WERI-Rb-1 (cell line): Measurements from ENCODE around the gene PTPRM.

Source experiments
- DNase-seq: peaks from one replicate; pipeline ENCODE4 v3.0.0-alpha.2; 2020
- H3K27ac ChIP-seq: fragments of 250-450 bp; sonication (Bioruptor Pico); 2 replicates; pipeline ENCODE4 v1.5.1; 2020; ENCODE audit warnings: mild to moderate bottlenecking, moderate library complexity
- H3K27me3 ChIP-seq: fragments of 250-450 bp; sonication (Bioruptor Pico); 2 replicates; pipeline ENCODE4 v1.5.1; 2021; ENCODE audit warnings: mild to moderate bottlenecking, low read depth, moderate library complexity; ENCODE audit not compliant: insufficient read depth, severe bottlenecking
- H3K36me3 ChIP-seq: fragments of 250-450 bp; sonication (Bioruptor Pico); 2 replicates; pipeline ENCODE4 v1.5.1; 2020; ENCODE audit warnings: mild to moderate bottlenecking, moderate library complexity
- H3K4me3 ChIP-seq: 2 replicates; pipeline ENCODE4 v1.5.1; 2011; ENCODE audit warnings: low read depth, mild to moderate bottlenecking, control low read depth, low read length
- H3K9me3 ChIP-seq: fragments of 250-450 bp; sonication (Bioruptor Pico); 2 replicates; pipeline ENCODE4 v1.5.1; 2021; ENCODE audit warnings: mild to moderate bottlenecking, moderate library complexity; ENCODE audit not compliant: severe bottlenecking
- TF ChIP-seq, protein P1 (sequence below): IDR thresholded peaks from 2 replicates; pipeline ENCODE4 v1.5.1; 2011; ENCODE audit warnings: low read depth, mild to moderate bottlenecking, control low read depth, inconsistent platforms, low read length

PTPRM gene

DNA sequence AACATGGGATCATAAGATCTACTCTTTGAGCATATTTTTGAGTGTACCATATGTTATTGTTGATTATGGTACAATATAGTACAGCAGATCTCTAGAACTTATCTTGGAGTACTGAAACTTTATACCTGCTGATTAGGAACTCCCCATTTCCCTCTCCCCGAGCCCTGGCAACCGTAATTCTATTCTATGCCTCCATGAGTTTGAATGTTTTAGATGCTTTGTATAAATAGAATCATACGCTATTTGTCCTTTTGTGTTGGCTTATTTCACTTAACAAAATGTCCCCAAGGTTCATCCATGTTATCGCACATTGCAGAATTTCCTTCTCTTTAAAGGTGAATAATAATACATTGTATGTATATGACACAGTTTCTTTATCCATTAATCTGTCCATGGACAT lies 117.2 kb downstream of the PTPRM start:
- TF ChIP-seq, protein P1, sequence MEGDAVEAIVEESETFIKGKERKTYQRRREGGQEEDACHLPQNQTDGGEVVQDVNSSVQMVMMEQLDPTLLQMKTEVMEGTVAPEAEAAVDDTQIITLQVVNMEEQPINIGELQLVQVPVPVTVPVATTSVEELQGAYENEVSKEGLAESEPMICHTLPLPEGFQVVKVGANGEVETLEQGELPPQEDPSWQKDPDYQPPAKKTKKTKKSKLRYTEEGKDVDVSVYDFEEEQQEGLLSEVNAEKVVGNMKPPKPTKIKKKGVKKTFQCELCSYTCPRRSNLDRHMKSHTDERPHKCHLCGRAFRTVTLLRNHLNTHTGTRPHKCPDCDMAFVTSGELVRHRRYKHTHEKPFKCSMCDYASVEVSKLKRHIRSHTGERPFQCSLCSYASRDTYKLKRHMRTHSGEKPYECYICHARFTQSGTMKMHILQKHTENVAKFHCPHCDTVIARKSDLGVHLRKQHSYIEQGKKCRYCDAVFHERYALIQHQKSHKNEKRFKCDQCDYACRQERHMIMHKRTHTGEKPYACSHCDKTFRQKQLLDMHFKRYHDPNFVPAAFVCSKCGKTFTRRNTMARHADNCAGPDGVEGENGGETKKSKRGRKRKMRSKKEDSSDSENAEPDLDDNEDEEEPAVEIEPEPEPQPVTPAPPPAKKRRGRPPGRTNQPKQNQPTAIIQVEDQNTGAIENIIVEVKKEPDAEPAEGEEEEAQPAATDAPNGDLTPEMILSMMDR, result no peak
- Histone ChIP-seq H3K27me3 (no peaks in the 10 kb centered on the region), H3K36me3 (no peaks in the 10 kb centered on the region), H3K27ac (no peak overlapping the region), H3K9me3 (no peaks in the 10 kb centered on the region), H3K4me3 (no peak overlapping the region)
- DNase-seq, result no peak

DNA sequence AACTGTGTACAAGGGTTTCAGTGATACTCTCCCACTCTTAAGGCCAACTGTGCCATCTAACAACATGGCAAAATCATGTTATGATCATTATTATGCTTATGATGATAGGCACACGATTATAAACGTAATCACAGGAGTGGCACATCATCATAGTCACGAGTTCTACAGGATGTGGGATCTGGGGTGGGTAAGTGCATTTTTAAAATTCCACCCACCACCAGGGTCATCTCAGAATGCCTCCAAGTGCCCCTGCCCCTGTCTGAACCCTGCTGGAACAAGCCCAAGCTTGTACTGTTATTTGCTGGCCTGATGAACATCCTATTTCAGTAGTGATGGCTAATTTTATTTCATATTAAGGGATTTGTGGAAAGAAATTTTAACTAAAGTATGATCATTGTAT lies 117.8 kb downstream of the PTPRM start:
- Histone ChIP-seq H3K27me3 (no peaks in the 10 kb centered on the region), H3K9me3 (no peaks in the 10 kb centered on the region), H3K4me3 (no peak overlapping the region), H3K36me3 (no peaks in the 10 kb centered on the region), H3K27ac (no peak overlapping the region)
- TF ChIP-seq, protein P1, result no peak
- DNase-seq, result no peak

DNA sequence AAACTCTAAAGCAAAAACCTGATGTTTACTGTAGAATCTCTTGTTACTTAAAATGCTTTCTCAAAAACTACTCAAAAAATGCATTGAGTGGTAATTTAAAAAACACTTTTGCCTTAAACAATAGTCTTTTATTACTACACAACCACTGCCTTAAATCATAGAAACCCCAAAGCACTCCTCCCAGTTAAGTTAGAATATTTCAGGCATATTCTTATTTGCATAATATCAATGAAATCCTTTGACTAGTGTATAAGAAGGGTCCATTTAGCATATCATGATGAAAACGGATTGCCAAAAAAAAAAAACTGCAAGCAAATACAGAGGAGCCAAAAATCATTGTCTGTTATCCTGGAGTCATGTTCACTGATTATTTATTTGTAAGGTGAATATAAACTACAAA lies 119.2 kb downstream of the PTPRM start:
- DNase-seq, result no peak
- no peaks in the 10 kb centered on the region for H3K27me3 ChIP-seq
- no peak overlapping the region for H3K27ac ChIP-seq
- no peaks in the 10 kb centered on the region for H3K9me3 ChIP-seq
- H3K4me3 ChIP-seq, result no peak overlapping the region
- no peaks in the 10 kb centered on the region for H3K36me3 ChIP-seq
- TF ChIP-seq, protein P1, result no peak

DNA sequence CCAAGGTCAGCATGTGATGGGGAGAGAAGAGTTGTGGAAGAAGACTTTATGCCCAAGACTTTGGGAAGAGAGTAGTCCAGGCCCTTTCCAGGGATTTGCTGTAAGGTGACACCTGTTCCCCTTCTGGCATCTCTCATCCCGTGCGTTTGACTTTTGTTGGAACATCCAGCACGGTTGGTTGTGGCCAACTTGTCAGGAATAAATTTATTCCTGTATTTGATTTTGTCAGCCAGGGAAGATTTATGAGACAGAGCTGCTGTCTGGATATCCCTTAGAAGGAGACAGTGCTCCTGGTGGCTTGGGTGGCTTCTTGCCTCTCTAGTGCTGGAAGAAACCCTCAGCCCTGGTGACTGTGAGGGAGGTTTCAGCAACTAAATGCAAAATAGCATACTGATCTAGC lies 121.5 kb downstream of the PTPRM start:
- Histone ChIP-seq H3K4me3 (no peak overlapping the region), H3K27me3 (no peaks in the 10 kb centered on the region), H3K27ac (no peak overlapping the region), H3K36me3 (no peaks in the 10 kb centered on the region), H3K9me3 (no peaks in the 10 kb centered on the region)
- TF ChIP-seq, protein P1, result no peak
- no peak for DNase-seq

DNA sequence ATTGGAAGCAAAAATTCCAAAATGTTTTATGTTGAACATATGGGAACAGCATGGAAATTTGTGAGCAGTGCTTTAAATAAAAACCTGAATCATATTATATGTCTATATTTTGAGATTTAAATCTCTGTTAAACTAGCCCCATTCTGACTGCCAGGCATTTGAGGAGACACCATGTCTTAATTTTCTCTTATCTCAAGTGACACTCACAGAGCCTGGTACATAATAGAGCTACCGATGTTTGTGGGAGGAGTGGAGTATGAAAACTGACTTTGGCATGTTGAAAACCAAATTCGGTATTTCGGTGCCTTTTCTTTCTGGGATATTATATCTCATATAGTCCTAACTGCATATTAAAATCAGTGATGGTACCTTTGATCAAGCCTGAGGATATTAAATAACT lies 124.1 kb downstream of the PTPRM start:
- no peak overlapping the region for H3K4me3 ChIP-seq
- TF ChIP-seq, protein P1, result no peak
- no peaks in the 10 kb centered on the region for H3K36me3 ChIP-seq
- no peaks in the 10 kb centered on the region for H3K27me3 ChIP-seq
- no peak overlapping the region for H3K27ac ChIP-seq
- no peaks in the 10 kb centered on the region for H3K9me3 ChIP-seq
- DNase-seq, result no peak

DNA sequence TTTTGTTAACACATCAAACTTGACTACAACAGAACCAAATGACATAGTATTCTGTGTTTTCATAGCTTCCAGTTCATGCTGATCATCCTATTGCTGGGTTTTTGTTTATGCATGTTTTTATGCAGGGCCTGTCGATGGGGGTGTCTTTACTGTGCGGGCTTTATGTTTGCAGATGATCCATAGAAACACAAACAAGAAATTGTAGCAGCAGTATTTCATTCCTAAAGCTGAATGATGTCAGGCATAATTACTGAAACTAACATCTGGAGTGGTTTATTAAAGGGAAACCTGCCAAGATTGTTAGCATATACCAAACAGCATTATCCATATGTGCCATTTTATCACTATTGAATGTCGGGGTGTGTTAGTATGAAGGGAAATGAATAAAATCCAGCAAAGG lies 129.7 kb downstream of the PTPRM start:
- Histone ChIP-seq H3K27me3 (no peaks in the 10 kb centered on the region), H3K36me3 (no peaks in the 10 kb centered on the region), H3K4me3 (no peak overlapping the region), H3K27ac (no peak overlapping the region), H3K9me3 (no peaks in the 10 kb centered on the region)
- no peak for DNase-seq
- TF ChIP-seq, protein P1, result no peak
